Astrocyte of the cerebellum (primary cell): Measurements from ENCODE around the gene CDH16.
A peak's percentile ranks its signal among the peaks of the same experiment; 100 is the strongest.

Source experiments
- DNase-seq: peaks from one replicate; pipeline ENCODE4 v3.0.0-alpha.2; 2011; ENCODE audit warnings: low read depth
- H3K4me3 ChIP-seq: 2 replicates; pipeline ENCODE4 v1.5.1; 2011; ENCODE audit warnings: mild to moderate bottlenecking, low read depth, low read length, moderate library complexity
- CTCF ChIP-seq: IDR thresholded peaks from 2 replicates; pipeline ENCODE4 v1.5.1; 2012; ENCODE audit warnings: low read length, low read depth, moderate library complexity, mild to moderate bottlenecking; ENCODE audit errors: missing control alignments
- in situ Hi-C: cut with HindIII; loops from 2 replicates; pipeline ENCODE4 v1.10.0; 2017; ENCODE audit warnings: low sequenced_read_pairs

CDH16 gene

GRCh38 chr16:66895689-66895979 is 23.1 kb downstream of the CDH16 start:
- in situ Hi-C loops, result no loop called here
- DNase-seq, result no peak
- H3K4me3 ChIP-seq, result no peak overlapping the region
- no peak for TF ChIP-seq CTCF

- no peak overlapping the region for H3K4me3 ChIP-seq
- TF ChIP-seq CTCF, result peak; percentile 81
- in situ Hi-C loops, result no loop called here
- DNase-seq, result peak; percentile 62
These were observed 23.6 kb downstream of the CDH16 start for GRCh38 chr16:66894948-66895688.

GRCh38 chr16:66894055-66894454 is 24.6 kb downstream of the CDH16 start:
- in situ Hi-C loops, result no loop called here
- no peak for TF ChIP-seq CTCF
- no peak for DNase-seq
- no peak overlapping the region for H3K4me3 ChIP-seq

- in situ Hi-C loops, result no loop called here
- no peak for TF ChIP-seq CTCF
- DNase-seq, result no peak
- no peak overlapping the region for H3K4me3 ChIP-seq
These were observed 26.9 kb downstream of the CDH16 start for GRCh38 chr16:66891797-66892196.

GRCh38 chr16:66891360-66891759 is 27.3 kb downstream of the CDH16 start:
- TF ChIP-seq CTCF, result no peak
- H3K4me3 ChIP-seq, result no peak overlapping the region
- in situ Hi-C loops, result no loop called here
- no peak for DNase-seq

- DNase-seq, result no peak
- no peak overlapping the region for H3K4me3 ChIP-seq
- TF ChIP-seq CTCF, result no peak
- in situ Hi-C loops, result no loop called here
These were observed 27.9 kb downstream of the CDH16 start for GRCh38 chr16:66890799-66891198.
